Nucleus accumbens (tissue), 56 donors: ENCODE results near the gene ZNRF3.
"Not testable (repeated sequence)": the region's sequence is repeated elsewhere in the genome, so short reads cannot be mapped to it uniquely, and the experiment has no call there.

Source experiments
- DNase-seq, 56 donors: peaks; one replicate each; lab custom pipeline; 2025; lab: John Stamatoyannopoulos, UW

The ZNRF3 gene

DNA sequence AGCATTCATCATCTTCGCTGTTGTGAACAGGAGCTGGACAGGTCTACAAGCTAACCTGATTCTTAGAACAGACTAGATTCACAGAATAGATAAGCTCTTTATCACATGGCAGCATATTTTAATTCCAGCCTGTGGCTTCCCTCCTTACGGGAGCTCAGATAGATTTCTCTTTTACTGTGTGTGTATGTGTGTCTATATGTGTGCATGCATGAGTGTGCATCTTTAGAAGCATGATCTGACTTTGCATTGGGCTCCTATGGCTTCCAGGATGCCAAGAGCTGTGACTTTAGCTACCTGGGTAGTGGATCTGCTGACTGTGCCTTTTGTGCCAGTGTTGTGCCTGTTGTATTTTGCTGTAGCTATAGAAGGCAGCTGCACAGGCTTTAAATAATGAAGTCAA is 44.3 kb downstream of the ZNRF3 start:
- no peak for DNase-seq

DNA sequence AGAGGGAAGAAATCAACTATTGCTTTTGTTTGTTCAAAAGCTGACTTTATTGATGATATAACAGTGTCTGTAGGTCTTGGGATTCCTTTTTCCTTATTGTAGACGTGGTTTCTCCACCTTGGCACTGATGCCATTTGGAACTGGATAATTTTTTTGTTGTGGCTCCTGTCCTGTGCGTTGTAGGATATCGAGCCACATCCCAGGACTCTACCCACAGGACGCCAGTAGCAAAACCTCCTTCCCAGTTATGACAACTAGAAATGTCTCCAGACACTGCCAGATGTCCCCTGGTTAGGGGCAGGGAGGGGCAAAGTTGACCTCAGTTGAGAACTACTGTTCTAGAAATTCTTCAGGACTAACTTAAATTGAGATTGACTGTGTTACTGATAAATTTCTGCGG is 45.8 kb downstream of the ZNRF3 start:
- DNase-seq = no peak

DNA sequence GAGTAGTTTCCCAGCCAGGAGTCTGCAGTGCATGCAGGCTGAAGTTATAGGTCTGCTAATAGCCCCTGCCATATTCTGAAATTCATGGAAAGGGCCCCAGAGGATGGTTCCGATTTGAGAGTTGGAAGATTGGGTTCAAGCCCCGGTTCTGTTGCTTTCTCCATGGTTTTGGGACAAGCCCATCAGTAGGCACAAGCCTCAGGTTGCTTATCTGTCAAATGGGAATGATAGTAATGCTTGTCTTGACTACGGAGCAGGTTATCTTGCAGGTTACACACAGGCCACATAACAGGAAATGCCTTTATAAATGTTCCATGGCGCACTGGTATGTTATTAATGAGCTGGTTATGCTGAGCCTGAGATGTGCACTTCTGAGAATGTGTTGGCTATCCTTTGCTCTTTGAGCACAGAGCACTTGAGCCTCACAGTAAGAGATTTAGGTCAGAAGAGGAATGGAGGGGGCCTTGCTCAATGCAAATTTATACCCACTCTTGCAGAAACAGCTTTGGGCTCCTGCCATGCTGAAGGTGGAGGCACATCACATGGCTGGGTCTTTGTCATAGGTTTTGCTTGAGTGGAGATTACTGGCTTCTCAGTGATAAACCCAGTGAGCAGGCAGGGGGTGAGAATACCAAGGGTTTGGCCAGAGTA is 47.1 kb downstream of the ZNRF3 start:
- no peak for DNase-seq

DNA sequence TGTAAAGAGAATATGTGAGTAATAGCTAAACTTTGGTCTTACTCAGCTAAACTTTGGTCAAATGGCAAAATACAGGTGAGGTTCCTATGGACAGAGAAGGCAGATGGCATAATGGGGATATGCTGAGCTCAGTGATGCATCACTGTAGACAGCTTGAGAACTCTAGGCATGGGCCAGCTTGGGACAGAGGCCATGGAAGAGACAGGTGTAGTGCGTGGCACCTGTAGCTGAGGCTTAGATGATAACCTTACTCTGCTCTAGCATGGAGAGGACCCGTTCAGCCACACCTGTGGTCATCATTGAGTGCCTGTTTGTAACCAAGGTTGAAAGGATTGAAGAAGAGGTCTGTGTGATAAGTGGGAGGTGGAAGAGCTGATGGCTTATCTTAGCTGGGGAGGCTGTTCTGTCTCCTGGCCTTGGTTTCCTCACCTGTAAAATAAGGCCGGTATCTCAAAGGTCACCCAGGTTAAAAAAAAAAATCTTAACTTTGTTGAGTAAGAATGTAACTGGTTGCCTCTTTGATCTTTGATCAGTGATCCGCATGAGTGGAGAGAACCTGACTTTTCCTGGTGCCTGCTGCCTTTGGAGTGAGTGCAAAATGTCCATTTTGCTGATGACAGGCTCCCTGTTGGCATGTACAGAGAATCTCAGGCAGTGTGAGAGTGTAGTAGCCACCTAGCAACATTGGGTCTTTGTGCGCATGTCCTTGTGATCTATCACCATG is 48.6 kb downstream of the ZNRF3 start:
- DNase-seq = no peak

DNA sequence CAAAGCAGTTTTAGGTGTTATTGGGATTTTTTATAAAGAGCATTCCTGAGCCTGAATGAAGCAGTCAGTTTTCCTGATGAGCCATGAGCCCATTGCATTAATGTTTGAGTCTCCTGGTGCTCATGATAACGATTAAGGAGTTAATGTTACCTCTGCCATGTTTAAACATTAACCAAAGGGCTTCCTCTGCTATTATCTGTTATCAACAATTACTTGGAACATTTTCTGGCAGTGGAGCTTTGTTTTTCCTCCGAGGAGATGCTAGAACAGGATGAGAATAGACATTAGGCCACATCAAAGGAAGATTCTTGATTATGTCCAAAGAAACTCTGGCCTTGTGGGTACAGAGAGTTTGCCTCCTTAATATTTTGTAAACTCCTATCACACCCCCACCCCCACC is 49.9 kb downstream of the ZNRF3 start:
- no peak for DNase-seq

DNA sequence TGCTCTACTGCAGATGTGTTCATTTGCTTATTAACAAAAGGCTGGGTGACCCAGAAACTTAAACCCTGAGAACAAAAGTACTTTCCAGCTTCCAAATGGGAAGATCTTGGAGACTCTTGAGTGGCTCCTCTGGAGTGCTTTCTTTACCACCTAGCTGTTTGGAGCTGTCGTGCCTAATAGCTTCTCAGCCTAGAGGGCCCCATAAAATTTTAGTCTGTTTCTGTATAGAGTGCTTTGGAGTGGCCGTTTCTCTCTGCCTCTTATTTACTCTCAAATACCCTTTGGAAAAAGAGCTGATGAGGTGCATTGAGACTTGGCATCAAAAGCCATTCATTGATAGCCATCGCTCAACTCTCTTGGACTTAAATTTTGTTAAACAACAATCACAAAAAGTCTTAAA is 50.7 kb downstream of the ZNRF3 start:
- DNase-seq = no peak

DNA sequence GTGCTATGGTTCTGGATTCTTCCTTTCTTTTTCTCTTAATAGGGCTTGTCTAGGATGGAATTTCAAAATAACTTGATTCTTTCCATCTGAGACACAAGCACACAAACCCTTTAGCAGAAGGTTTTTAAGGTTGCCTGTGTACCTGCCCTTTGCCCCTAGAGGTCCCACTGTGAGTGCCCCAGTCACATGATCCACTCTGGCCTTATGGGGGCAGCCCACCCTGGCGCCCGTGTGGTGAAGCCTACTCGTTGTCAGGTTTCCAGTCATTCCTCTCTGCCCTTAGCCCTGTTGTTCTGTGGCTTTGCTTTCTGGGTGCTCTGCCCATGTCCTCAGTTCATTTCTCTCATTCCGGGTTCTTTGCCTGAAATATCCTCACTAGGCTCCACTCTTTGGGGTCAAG is 51.8 kb downstream of the ZNRF3 start:
- DNase-seq = no peak

DNA sequence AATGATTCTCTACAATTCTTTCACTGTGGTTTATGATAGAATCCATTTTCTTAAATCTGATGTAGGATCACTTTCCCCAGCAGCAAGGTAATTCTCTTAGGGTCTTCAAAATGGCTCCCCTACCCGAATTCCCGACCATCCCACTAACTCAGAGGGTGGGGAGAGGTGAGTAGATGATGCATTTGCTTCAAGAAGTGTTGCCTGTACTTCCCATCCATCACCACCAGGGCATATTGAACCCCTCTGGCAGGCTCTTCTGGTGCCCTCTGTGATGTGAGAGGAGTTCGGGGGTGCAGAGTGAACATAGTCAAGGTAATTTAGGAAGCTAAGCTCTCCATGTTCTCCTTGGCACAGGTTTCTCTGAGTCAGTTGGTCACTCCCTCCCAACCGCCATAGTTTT is 52.3 kb downstream of the ZNRF3 start:
- no peak for DNase-seq

DNA sequence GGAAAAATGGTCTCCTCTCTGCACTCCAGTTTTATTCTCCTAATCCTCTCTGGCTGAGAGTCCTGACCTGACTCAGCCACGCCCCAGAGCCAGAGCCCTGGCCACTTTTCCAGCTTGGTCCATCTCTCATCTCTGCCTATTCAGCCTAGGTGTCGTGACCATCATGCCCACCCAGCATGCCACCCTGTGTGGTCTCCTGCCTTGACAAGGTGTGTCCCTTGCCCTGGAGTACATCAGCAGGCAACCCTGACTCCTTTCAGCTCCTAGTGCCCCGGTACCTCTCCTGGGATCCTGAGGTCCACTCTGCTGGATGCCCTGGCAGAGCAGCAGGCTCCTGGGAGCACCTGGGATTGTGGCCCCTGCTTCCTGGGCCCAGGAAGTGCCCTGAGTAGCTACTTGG is 52.8 kb downstream of the ZNRF3 start:
- no peak for DNase-seq

DNA sequence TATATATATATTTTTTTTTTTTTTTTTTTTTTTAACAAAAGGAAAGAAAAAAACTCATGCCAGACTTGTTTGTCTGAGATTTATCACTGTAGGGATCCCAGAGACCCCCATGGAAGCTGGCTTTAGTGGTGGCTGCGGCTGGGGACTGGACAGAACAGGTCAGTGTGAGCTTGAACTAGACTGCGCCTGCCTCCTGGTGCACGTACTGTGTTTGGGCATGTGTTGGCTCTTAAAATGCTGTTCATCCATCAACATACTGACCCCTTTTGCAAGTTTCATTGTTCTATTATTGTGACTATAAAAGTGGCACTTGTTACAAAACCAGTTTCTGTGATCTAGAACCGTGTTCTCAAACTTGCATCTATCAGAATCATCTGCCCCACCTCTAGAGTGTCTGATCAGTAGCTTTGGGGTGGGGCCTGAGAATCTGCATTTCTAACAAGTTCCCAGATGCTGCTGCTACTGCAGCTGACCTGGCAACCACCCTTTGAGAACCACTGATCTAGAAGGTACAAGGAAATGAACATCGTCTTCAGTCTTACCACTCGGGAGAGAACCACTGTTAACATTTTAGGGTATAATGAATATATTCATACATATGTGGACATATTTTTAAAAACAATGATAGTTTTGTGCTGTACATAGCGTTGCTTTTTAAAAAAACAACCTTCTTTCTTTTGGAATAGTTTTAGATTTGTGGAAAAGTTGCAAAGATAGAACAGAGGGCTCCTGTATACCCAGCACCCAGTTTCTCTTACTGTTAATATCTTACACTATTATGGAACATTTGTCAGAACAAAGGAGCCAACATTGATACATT is 54.0 kb downstream of the ZNRF3 start:
- no peak for DNase-seq

DNA sequence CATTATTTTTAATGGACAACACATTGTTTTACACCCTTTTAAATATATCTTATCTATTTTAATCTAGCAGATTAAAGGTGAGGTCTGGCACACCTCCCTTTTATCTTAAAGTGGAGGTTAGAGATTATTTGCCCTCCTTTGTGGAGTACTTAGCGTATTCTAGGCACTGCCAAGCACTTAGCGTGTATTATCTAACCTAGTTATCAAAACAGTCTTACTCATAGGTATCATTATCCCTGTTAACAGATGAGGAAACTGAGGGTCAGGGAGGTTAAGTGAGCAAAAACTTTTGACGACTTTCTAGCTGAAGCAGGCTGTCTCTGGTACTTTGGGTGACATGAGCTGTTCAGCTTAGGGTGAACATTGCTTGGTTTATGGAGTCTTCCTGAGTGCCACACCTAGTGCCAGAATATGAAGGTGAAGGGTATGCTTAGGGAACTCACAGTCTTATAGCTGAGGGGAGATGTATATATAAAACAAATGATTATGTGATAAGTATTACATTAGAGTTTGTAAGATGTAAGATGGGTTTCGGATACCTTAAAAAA is 55.0 kb downstream of the ZNRF3 start:
- no peak for DNase-seq

DNA sequence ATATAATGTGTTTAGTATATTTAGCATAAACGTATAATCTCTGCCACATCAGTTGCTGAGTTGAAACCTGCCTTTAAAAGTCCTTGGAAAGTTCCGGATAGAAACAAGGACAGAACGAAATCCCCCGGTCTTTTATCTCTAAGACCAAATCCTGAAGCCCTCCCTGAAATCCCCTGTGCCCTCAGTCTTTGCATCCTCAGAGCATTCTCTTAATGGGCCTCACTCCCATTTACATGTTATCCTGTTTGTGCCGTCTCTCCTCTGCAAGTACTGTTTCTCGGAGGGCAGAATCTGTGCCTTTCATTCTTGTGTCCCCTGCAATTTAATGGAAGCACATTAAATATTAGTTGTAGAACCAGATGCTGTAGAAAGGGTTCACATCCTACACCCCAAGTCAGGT is 56.0 kb downstream of the ZNRF3 start:
- DNase-seq = no peak

DNA sequence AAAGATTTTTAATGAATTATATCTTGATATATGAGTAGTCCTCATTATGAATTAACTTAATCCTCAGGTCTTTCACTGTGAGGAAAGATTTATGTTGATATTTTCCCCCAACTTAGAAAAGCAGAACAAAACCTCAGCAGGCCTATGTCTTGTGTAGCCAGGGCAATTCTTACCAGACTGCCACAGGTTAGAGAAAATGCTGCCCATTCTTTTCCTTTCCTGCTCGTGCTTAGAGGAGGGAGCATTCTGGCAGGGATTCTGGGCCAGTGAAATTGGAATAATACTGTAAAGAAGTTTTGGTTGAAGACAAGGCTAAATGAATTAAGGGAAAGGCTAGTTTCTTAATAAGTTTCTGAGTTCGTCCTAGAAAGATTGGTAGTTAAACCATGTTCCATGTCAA is 56.6 kb downstream of the ZNRF3 start:
- DNase-seq = no peak

DNA sequence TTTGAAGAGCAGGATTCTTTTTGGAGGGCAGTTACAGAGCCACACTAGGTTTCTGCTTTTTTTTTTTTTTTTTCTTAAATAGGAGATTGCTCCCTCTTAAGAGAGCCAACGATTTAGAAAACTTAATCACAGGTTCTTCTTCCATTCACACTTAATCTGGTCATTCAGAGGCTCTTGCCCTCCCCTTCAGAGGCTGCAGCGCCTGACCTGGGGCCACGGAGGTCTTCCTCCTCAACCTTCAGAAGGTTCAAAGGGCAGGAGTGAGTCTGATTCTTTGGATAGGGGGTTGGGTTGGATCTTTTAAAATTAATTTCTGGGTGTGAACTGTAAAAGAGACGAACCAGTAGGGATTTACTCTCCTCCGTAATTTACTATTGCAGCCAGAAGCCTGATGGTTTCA is 57.1 kb downstream of the ZNRF3 start:
- DNase-seq = no peak

DNA sequence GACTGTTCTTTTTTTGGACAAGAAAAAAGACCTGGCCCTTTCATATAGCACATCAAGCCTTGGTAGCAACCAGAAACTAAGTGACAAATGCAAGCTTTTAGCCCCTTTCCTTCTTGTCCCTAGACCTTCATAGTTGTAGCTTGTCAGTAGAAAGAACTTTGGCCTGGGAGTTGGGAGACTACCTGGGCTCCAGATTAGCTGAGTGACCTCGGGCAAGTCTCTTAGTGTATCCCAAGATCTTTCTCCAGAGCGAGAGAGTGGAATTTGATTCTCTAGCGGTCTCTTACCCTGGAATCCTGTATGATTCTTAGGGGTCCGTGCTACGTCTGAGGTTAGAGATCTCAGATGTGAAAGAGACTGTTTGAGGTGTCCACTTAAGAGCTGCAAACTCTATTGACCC is 59.0 kb downstream of the ZNRF3 start:
- no peak for DNase-seq

DNA sequence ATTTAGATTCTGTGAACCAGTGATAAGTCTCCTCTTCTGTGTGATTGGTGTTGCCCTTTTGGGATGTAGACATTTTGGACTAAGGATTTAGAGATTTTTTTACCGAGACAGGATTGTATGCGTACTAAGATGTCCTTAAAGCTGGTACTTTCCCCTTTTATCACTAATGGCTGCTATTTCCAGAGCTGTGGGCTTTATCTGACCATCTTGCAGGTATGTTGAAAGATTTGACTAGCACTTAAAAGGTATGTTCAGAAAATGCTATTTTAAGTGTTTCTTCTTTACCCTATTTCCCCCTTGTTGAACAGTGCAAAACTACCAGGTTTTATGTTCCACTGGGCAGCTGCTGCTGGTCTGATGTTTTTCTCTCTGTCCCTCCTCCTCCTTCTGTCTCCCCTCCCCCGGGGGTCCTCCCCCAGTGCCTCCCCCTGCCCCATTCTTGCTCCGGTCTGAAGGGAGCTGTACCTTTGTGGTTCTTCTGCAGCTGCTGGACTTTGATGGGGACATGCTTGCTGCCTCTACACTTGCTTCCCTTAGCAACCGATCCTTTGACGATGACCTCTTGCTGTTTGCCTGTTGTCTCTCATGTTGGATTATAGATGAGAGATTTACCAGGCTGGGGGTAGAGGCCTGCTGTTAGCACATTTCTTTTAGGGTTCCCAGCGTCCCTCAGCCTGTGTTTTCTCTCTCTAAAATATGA is 59.6 kb downstream of the ZNRF3 start:
- no peak for DNase-seq

DNA sequence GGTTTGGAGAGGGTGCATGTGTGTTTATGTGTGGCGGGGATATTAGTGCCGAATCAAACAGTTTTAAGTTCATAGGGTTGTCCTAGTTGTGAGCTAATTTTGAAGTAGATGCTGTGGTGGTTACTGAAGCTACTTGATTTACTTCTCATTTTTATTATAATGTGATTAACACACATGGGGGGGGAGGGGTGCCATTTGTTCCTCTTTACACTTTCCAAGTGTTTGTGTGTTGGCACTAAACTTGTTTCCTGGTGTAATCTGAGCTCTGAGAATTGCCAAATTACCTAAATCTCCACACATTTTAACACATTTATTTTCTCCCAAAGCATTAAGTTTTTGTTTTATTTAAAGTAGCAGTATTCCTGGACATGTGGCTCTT is 60.1 kb downstream of the ZNRF3 start:
- no peak for DNase-seq

DNA sequence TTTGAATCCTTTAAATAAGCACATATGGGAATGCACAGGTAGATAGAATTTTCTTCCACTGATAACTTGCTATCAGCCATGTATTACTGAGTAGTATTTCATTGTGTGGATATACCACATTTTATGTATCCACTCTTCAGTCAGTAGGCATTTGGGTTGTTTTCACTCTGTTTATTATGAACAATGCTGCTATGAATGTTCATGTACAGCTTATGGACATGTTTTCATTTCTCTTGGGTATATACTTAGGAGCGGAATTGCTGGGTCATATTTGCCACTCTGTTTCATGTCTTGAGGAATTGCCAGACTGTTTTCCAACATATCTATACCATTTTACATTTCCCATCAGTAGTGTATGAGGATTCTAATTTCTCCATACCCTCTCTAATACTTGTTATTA is 63.8 kb downstream of the ZNRF3 start:
- no peak for DNase-seq

DNA sequence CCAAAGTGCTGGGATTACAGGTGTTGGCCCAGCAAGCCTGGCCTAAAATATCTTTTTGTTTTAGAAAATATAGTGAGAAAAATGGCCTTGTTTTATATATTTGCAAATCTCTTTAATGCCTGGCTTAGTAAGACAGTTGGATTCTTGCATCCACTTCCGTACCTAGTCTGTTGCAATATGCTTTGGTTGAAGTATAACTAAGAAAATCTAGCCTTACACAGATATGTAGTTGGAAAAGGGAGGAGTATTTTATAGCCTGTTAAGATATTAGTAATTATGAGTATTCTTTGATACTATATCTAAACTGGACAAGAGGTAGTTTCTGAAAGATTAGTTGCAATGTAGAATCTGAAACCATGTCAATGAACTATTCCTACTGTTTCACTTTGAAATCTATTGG is 65.1 kb downstream of the ZNRF3 start:
- DNase-seq = no peak

DNA sequence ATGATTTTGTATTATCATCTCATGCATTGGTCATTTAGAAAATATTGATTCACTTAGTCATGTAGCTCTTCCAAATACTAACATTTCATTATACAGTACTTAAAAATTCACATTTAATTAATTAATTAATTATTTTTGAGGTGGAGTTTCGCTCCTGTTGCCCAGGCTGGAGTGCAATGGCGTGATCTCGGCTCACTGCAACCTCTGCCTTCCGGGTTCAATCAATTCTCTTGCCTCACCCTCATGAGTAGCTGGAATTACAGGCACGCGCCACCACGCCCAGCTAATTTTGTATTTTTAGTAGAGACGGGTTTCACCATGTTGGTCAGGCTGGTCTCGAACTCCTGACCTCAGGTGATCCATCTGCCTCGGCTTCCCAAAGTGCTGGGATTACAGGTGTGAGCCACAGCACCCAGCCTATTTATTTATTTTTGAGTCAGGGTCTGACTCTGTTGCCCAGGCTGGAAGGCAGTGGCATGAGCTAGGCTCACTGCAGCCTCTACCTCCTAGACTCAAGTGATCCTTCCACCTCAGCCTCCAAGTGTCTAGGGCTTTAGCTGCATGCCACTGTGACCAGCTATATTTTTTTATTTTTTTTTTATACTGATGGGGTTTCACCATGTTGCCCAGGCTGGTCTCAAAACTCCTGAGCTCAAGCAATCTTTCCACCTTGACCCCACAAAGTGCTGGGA is 65.6 kb downstream of the ZNRF3 start:
- DNase-seq = not testable (repeated sequence)
